ENCODE results near the gene BCL7B. TPM values are rescaled to one million over a fixed set of nuclear protein-coding genes. Genes with fewer than 3 reads are reported as not detected.
A peak's percentile ranks its signal among the peaks of the same experiment; 100 is the strongest.
"Not testable (repeated sequence)": the region's sequence is repeated elsewhere in the genome, so short reads cannot be mapped to it uniquely, and the experiment has no call there.

The BCL7B gene
- total RNA-seq, 1 donor from 2014 or later: 21.9 TPM

GRCh38 chr7:73537051-73537450, 20.4 kb downstream of the BCL7B start:
- DNase-seq (ENCODE audit: low spot score): no peak
- no peak for ATAC-seq

DNA sequence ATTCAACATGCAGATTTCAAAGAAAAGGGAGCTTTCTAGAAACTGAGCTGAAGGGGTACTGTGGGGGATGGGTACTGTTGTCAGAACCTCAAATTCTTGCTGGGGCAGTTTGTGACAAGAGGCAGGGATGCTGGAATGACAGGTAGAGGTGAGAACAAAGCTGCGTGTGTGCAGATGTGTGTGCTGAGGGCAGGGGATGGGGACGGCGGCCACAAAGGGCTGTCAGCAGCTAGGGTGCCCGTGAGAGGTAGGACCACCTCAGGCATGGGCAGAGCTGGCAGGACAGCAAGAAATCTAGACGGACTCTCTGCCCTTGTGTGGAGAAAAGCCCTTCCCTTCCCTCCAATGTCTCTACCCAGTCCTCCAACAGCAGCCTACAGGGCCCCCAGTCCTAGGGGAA, 21.0 kb downstream of the BCL7B start:
- DNase-seq (ENCODE audit: low spot score) (no peak), ATAC-seq (no peak)

DNA sequence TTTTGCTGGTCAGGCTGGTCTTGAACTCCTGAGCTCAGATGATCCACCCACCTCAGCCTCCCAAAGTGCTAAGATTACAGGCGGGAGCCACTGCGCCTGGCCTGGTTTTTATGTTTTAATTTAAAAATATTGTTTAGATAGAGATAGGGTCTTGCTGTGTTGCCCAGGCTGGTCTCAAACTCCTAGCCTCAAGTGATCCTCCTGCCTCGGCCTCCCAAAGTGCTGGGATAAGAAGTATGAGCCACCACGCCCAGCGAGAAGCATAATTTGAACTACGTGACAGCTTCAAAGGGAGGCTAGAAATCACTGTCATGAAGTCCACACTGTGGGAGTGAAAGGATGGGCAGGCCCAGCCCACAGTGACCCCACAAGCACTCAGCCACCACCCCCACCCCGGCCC, 21.6 kb downstream of the BCL7B start:
- not testable (repeated sequence) for ATAC-seq; DNase-seq (ENCODE audit: low spot score)

DNA sequence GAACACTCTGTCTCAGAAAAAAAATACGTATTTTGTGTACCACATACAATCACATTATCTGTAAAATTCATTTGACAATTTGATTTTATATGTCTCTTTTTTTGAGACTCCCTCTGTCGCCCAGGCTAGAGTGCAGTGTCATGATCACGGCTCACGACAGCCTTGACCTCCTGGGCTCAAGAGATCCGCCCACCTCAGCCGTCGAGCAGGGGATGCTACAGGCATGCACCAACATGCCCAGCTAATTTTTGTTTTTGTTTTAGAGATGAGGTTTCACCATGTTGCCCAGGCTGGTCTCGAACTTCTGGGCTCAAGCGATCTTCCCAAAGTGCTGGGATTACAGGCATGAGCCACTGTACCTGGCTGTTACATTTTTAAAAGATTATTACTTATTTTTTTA, 23.7 kb downstream of the BCL7B start:
- DNase-seq (ENCODE audit: low spot score) (no peak), ATAC-seq (no peak)

DNA sequence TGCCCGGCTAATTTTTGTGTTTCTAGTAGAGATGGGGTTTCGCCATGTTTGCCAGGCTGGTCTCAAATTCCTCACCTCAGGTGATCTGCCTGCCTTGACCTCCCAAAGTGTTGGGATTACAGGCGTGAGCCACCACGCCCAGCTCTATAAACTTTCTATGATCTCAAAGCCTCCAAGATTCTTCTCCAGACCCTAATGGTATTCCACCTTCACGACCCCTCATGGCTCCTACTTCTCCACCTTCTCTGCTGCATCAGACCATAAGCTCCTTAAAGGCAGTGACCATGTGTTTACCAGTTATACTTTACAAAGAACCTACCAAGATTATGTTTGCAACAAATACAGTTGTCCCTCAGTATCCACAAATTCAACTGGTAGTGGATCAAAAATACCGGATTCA, 25.3 kb downstream of the BCL7B start:
- ATAC-seq: no peak

GRCh38 chr7:73530800-73531199, 26.7 kb downstream of the BCL7B start:
- ATAC-seq (no peak), DNase-seq (ENCODE audit: low spot score) (no peak)

More for the DNA sequence above, 25.3 kb downstream of the BCL7B start:
- DNase-seq (ENCODE audit: low spot score): no peak

- ATAC-seq: no peak
- no peak for DNase-seq (ENCODE audit: low spot score)
Observed at GRCh38 chr7:73526896-73527821, 30.3 kb downstream of the BCL7B start.

GRCh38 chr7:73526158-73526494, 31.4 kb downstream of the BCL7B start:
- not testable (repeated sequence) for ATAC-seq; DNase-seq (ENCODE audit: low spot score)

DNA sequence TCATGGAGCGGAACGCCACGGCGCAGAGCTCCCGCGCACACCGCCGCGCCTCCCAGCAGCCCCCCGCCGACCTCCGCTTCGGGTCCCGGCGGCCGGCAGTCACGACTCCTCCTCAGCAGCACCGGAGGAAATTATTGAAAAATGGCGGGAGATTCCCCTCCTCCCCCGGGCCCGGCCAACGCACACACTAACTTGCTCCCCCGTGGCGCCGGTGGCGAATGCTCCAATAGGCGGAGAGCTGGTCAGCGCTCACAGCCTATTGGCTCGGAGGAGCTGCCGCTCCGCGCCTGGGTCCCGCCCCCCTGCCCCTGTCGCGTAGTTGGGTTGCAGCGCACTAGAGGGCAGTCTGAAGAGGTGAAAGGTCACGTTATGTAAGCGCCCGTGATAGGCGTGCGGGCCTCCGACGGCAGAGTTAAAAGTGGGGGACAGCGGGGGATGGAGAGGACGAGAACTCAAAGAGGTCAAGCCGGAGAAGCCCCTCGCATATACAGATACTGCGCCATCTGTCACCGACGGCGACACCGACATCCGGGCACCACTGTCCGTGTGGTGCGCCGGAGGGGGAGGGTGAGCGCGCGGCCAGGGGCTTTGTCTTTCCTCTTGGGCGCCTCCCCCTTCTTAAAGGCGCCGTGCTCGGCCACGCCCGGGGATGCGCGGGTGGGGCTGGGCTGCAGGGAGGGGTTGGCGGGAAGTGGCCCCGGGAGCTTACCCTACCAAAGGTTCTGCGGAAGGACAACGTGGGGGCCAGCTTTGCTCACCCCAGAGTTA, 35.2 kb downstream of the BCL7B start, which contains the start of gene BAZ1B:
TSS of gene BAZ1B (minus strand) at position 189 of the 768 bp plus-strand sequence. CDS start 360 bp downstream, outside the sequence.
- ATAC-seq: peak; percentile 95
- peak; percentile 99 for DNase-seq (ENCODE audit: low spot score)

DNA sequence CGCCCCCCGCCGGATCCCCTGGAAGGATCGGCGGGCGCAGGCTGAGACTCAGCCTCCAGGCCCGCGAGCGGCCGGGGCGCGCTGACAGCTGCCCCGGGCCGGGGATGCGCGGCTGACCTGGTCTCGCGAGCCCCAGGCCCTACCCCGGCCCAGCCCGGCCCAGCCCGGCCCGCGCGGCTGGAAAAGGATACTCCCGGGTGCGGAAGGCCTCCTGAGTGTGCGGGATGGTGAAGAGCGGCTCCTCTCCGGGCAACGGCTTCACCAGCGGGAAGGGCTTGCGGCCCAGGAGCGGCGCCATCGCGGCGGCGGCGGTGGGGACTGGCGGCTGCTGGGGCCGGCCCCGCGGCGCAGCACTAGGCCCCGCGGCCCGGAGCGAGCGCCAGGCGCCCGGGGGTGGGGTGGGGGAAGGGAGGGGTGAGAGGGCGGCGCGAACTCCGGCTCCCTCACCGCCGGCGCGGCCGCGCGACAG, 35.8 kb downstream of the BCL7B start:
- DNase-seq (ENCODE audit: low spot score) (no peak), ATAC-seq (peak; percentile 85)

DNA sequence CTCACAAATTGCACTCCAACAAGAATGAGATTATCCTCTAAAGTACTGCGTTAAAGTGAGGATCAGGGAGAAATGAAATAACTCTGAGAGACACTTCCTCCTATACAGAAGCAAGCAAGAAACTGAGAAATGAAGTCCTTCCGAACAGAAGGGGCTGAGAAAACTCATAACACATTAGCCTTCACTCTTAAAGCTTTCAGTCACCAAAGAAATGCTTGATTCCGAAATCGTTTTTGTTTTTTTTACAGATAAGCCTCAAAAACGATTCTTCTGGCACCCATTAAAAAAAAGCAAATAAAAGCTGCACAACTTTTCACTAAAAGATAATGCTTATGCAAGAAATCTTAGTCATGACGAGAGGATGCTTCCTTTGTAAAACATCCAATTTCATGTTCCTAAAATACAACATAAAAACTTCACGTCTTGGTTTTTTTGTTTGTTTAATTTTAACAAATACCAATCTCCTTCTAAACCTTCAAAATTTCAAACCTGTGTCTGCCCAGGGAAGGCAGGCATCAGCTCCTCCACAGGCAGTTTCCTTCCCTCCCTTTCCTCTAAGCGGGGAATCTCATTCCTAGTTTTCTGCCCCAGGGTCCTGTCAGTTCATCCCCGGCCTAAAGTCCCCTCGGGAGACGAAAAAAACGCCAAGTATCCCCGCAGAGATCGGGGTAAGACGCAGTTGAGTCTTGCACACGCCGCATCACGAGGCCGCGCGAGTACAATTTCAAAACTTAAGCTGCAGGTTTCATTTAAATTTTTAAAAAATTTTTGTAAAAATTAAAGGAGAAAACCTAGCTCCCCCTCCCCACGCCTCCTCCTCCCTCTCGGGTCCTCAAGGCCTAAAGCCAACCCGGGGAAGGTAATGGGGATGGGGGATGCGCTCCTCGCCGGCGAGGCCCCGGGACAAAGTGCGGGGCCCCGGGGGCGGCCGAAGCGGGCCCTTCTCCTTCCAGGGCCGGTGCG, 36.5 kb downstream of the BCL7B start:
- ATAC-seq (no peak), DNase-seq (ENCODE audit: low spot score) (no peak)

- no peak for DNase-seq (ENCODE audit: low spot score)
- ATAC-seq: no peak
Observed at GRCh38 chr7:73519867-73520672, 37.4 kb downstream of the BCL7B start.

- DNase-seq (ENCODE audit: low spot score) (no peak), ATAC-seq (no peak)
Observed at GRCh38 chr7:73518470-73518869, 39.0 kb downstream of the BCL7B start.

DNA sequence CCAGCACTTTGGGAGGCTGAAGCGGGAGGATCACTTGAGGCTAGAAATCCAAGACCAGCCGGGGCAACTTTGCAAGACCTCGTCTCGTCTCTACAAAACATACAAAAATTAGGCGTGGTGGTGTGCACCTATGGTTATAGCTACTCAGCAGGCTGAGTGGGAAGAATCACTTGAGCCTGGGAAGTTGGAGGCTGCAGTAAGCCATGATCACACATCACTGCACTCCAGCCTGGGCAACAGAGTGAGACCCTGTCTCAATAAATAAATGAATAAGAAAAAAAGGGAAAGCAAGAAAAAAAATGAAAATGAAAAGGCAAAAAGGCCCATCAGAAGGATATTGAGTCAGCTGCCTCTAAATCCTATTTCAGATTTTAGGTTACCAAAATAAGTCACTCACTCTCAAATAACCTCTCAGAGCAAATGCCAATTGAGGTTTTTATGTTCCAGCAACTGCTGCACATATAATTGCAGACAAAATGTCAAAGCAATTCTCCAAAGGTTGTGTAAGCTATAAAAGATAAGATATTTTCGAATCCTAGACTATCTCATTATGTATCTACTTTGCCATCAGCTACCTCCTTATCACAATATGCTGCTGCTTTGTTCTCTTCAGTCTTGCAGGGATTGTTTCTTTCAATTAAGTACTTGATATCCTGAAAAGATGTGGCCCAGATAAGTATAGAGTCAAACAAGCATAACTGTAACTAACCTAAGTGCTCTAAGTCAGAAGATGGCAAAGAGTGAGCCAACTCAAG, 40.1 kb downstream of the BCL7B start:
- DNase-seq (ENCODE audit: low spot score) (no peak), ATAC-seq (no peak)

GRCh38 chr7:73515178-73515577, 42.3 kb downstream of the BCL7B start:
- ATAC-seq (no peak), DNase-seq (ENCODE audit: low spot score) (no peak)

- DNase-seq (ENCODE audit: low spot score) (peak; percentile 10), ATAC-seq (peak; percentile 36)
Observed at GRCh38 chr7:73512018-73512780, 45.3 kb downstream of the BCL7B start.

DNA sequence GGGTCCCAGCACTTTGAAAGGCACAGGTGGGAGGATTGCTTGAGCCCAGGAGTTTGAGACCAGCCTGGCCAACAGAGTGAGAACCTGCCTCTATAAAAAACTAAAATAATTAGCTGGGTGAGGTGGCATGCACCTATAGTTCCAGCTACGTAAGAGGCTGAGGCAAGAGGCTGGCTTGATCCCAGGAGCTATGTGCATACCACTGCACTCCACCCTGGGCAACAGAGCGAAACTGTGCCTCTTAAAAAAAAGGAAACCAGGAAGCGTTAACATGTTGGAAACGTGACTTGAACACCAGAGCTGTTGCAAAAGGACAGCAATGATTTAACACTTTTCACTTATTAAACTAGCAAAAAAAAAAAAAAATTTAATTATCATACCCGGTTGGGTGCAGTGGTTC, 48.0 kb downstream of the BCL7B start:
- DNase-seq (ENCODE audit: low spot score) (peak; percentile 15), ATAC-seq (no peak)

GRCh38 chr7:73507556-73507955, 49.9 kb downstream of the BCL7B start:
- ATAC-seq (no peak), DNase-seq (ENCODE audit: low spot score) (no peak)

All from left lobe of liver (tissue), 2 donors.